OCI-LY1 (cell line): Measurements from ENCODE around the gene PRKCB.

ENCODE experiments used
- H2AFZ ChIP-seq: fragments of 200-600 bp; sonication (generic), shearing (Covaris generic); 2 replicates; pipeline ENCODE4 v1.6.0; 2014; ENCODE audit warnings: antibody characterized with exemption, mild to moderate bottlenecking, low read length
- H3F3A ChIP-seq: fragments of 200-600 bp; sonication (generic), shearing (Covaris generic); 2 replicates; pipeline ENCODE4 v1.6.0; 2014; ENCODE audit warnings: mild to moderate bottlenecking, antibody characterized with exemption, low read length, moderate library complexity; ENCODE audit not compliant: insufficient read depth
- H3K27ac ChIP-seq: fragments of 200-600 bp; sonication (generic); 2 replicates; pipeline ENCODE4 v1.5.1; 2014; ENCODE audit warnings: low read length, mixed run types, mild to moderate bottlenecking, low read depth; ENCODE audit not compliant: poor library complexity, severe bottlenecking
- H3K27me3 ChIP-seq: fragments of 200-600 bp; sonication (generic); 2 replicates; pipeline ENCODE4 v1.6.0; 2014; ENCODE audit warnings: antibody characterized with exemption, mild to moderate bottlenecking, low read length, moderate library complexity; ENCODE audit not compliant: insufficient read depth
- H3K36me3 ChIP-seq: fragments of 200-600 bp; sonication (generic); 2 replicates; pipeline ENCODE4 v1.6.1; 2014; ENCODE audit warnings: mild to moderate bottlenecking, antibody characterized with exemption, low read length, moderate library complexity, mixed read lengths; ENCODE audit not compliant: insufficient read depth
- H3K4me1 ChIP-seq: fragments of 200-600 bp; sonication (generic); 2 replicates; pipeline ENCODE4 v1.5.1; 2014; ENCODE audit warnings: mild to moderate bottlenecking, low read length, moderate library complexity; ENCODE audit not compliant: insufficient read depth, severe bottlenecking
- H3K4me2 ChIP-seq: fragments of 200-600 bp; sonication (generic), shearing (Covaris generic); 2 replicates; pipeline ENCODE4 v1.6.1; 2014; ENCODE audit warnings: low read length
- H3K4me3 ChIP-seq: fragments of 200-600 bp; sonication (generic); 2 replicates; pipeline ENCODE4 v1.5.1; 2014; ENCODE audit warnings: low read length, low read depth, mild to moderate bottlenecking, mixed read lengths; ENCODE audit not compliant: poor library complexity, severe bottlenecking
- H3K79me2 ChIP-seq: fragments of 200-600 bp; shearing (Covaris generic); 2 replicates; pipeline ENCODE4 v1.6.1; 2016; ENCODE audit warnings: mixed run types, low read length, mixed read lengths; ENCODE audit not compliant: insufficient read depth
- H3K9ac ChIP-seq: fragments of 200-600 bp; sonication (generic), shearing (Covaris generic); 2 replicates; pipeline ENCODE4 v1.6.1; 2014; ENCODE audit warnings: mild to moderate bottlenecking, low read length, mixed read lengths
- H3K9me2 ChIP-seq: fragments of 200-600 bp; sonication (generic), shearing (Covaris generic); 2 replicates; pipeline ENCODE4 v1.6.1; 2014; ENCODE audit warnings: low read depth, mild to moderate bottlenecking, low read length, mixed read lengths
- H3K9me3 ChIP-seq: fragments of 200-600 bp; shearing (Covaris generic); 2 replicates; pipeline ENCODE4 v1.6.1; 2014; ENCODE audit warnings: low read length, mixed read lengths
- H4K20me1 ChIP-seq: fragments of 200-600 bp; sonication (generic), shearing (Covaris generic); 2 replicates; pipeline ENCODE4 v1.6.0; 2016; ENCODE audit warnings: mild to moderate bottlenecking, low read length; ENCODE audit not compliant: insufficient read depth
- CTCF ChIP-seq: fragments of 200-600 bp; sonication (generic), shearing (Covaris generic); IDR thresholded peaks from 2 replicates; pipeline ENCODE4 v1.5.1; 2017; ENCODE audit warnings: mild to moderate bottlenecking, antibody characterized with exemption, low read length, moderate library complexity, mixed read lengths
- EZH2 ChIP-seq: fragments of 200-600 bp; sonication (generic), shearing (Covaris generic); IDR thresholded peaks from 2 replicates; pipeline ENCODE4 v1.8.0; 2017; ENCODE audit warnings: borderline replicate concordance, mixed run types, mild to moderate bottlenecking, antibody characterized with exemption, low read length, moderate library complexity, mixed read lengths

PRKCB gene

GRCh38 chr16:23857256-23857880, 21.6 kb downstream of the PRKCB start:
- H3K9ac ChIP-seq, result no peak overlapping the region
- H3K36me3 ChIP-seq, result no peaks in the 10 kb centered on the region
- no peaks in the 10 kb centered on the region; the same call in none of the 2 replicates for H3K9me3 ChIP-seq
- no peaks in the 10 kb centered on the region for H3F3A ChIP-seq
- no peak overlapping the region for H3K4me2 ChIP-seq
- TF ChIP-seq EZH2 (no peak), CTCF (no peak)
- no peak overlapping the region for H2AFZ ChIP-seq
- H3K79me2 ChIP-seq, result no peaks in the 10 kb centered on the region
- no peak overlapping the region for H3K27ac ChIP-seq
- no peaks in the 10 kb centered on the region for H3K27me3 ChIP-seq
- H3K9me2 ChIP-seq, result no peaks in the 10 kb centered on the region
- no peak overlapping the region for H3K4me3 ChIP-seq
- H3K4me1 ChIP-seq, result peaks cover 30% of the 10 kb centered on the region
- no peaks in the 10 kb centered on the region for H4K20me1 ChIP-seq

- H3K4me3 ChIP-seq, result no peak overlapping the region
- H3K9ac ChIP-seq, result no peak overlapping the region
- no peak for TF ChIP-seq CTCF
- TF ChIP-seq EZH2, result no peak
- H3K9me3 ChIP-seq, result no peaks in the 10 kb centered on the region
- H3K4me2 ChIP-seq, result no peak overlapping the region
- no peaks in the 10 kb centered on the region for H4K20me1 ChIP-seq
- H3K27me3 ChIP-seq, result no peaks in the 10 kb centered on the region
- no peaks in the 10 kb centered on the region for H3K36me3 ChIP-seq
- no peak overlapping the region for H2AFZ ChIP-seq
- H3K4me1 ChIP-seq, result peaks cover 35% of the 10 kb centered on the region
- H3F3A ChIP-seq, result no peaks in the 10 kb centered on the region
- H3K79me2 ChIP-seq, result no peaks in the 10 kb centered on the region
- no peak overlapping the region for H3K27ac ChIP-seq
- no peaks in the 10 kb centered on the region for H3K9me2 ChIP-seq
These were observed 22.1 kb downstream of the PRKCB start for GRCh38 chr16:23857881-23858269.

- Histone ChIP-seq H3K4me1 (peaks cover 41% of the 10 kb centered on the region), H3K27ac (no peak overlapping the region), H3F3A (no peaks in the 10 kb centered on the region), H3K4me2 (no peak overlapping the region), H3K36me3 (no peaks in the 10 kb centered on the region), H3K9ac (no peak overlapping the region), H4K20me1 (no peaks in the 10 kb centered on the region), H3K79me2 (no peaks in the 10 kb centered on the region), H3K4me3 (no peak overlapping the region), H2AFZ (no peak overlapping the region), H3K27me3 (no peaks in the 10 kb centered on the region), H3K9me3 (no peaks in the 10 kb centered on the region), H3K9me2 (no peaks in the 10 kb centered on the region)
- no peak for TF ChIP-seq EZH2
- no peak for TF ChIP-seq CTCF
These were observed 22.8 kb downstream of the PRKCB start for GRCh38 chr16:23858542-23858941.
